ENCODE data around the gene BCCIP. TPM values are rescaled to one million over a fixed set of nuclear protein-coding genes. Genes with fewer than 3 reads are reported as not detected.

The BCCIP gene
- total and polyA plus RNA-seq, 2 of the 8 experiments (the other 6 are each of a cell fraction or from before 2014, with no cell fraction given): 33.9 to 120 TPM

- H3K79me2 ChIP-seq (ENCODE audit: control insufficient read depth in 1 of 2, insufficient read depth in 2 of 2, low read length in 2 of 2): peaks cover 26 to 42% of the 10 kb centered on the region in 2 experiments
- FAIRE-seq: no peak
These were observed 411 bp downstream of the BCCIP start for GRCh38 chr10:125823663-125824251.

More at GRCh38 chr10:125823663-125824251, 411 bp downstream of the BCCIP start:
- Histone ChIP-seq H4K8ac (ENCODE audit: extremely low read depth, insufficient read depth, low read length) (peak overlapping the region; percentile 69; the same call in 1 of the 2 replicates), H3K14ac (ENCODE audit: insufficient read length) (no peak overlapping the region), H2BK15ac (ENCODE audit: low read length) (no peak overlapping the region), H3K27me3 (replicated peaks in 1 of 4; ENCODE audit: control insufficient read depth in 3 of 4, extremely low read depth in 1 of 4, insufficient read depth in 3 of 4, low read length in 3 of 4) (no peaks in the 10 kb centered on the region), H3K36me3 (ENCODE audit: control insufficient read depth in 2 of 4, insufficient read depth in 4 of 4, low read length in 3 of 4) (peaks cover 11 to 29% (median 20%) of the 10 kb centered on the region in 4 experiments), H3K27ac (ENCODE audit: low read depth, low read length) (peak overlapping the region; percentile 100), H3K79me1 (ENCODE audit: low read depth, low read length) (peaks cover 2% of the 10 kb centered on the region; the same call in 1 of the 2 replicates), H3K4me2 (ENCODE audit: insufficient read depth in 1 of 2, low read depth in 2 of 2, low read length in 2 of 2) (peak overlapping the region; percentile 74 to 99), H2BK12ac (ENCODE audit: low read depth, low read length) (peak overlapping the region; percentile 100; the same call in 1 of the 2 replicates), H3K9ac (replicated peaks in 1 of 4; ENCODE audit: extremely low read depth in 1 of 4, low read depth in 3 of 4, low read length in 3 of 4) (peak overlapping the region; percentile 81 to 100 (median 98)), H2AFZ (ENCODE audit: low read length) (peak overlapping the region; percentile 100), H4K91ac (replicated peaks; ENCODE audit: insufficient read length, low read length) (no peak overlapping the region), H4K20me1 (replicated peaks in 1 of 2; ENCODE audit: control insufficient read depth in 1 of 2, insufficient read depth in 2 of 2, low read length in 2 of 2) (peaks cover 0 to 3% of the 10 kb centered on the region in 2 experiments), H2BK20ac (ENCODE audit: low read length) (no peak overlapping the region), H3K4ac (replicated peaks; ENCODE audit: insufficient read length, low read depth, low read length) (peak overlapping the region; percentile 11), H3K23me2 (ENCODE audit: low read depth, low read length) (no peaks in the 10 kb centered on the region; the same call in 1 of the 2 replicates), H2AK5ac (ENCODE audit: low read depth, low read length) (no peak overlapping the region), H3K4me1 (replicated peaks in 1 of 4; ENCODE audit: control insufficient read depth in 3 of 4, insufficient read depth in 4 of 4, low read length in 3 of 4) (peaks cover 0 to 2% (median 0%) of the 10 kb centered on the region in 4 experiments; a peak in 2 of 7 replicates), H2BK120ac (replicated peaks; ENCODE audit: low read depth, low read length) (no peak overlapping the region), H4K5ac (ENCODE audit: insufficient read length, low read depth, low read length) (peak overlapping the region; percentile 47), H2BK5ac (ENCODE audit: low read depth, low read length) (peak overlapping the region; percentile 100), H3K56ac (replicated peaks; ENCODE audit: insufficient read length, low read depth, low read length) (no peak overlapping the region), H3K18ac (ENCODE audit: extremely low read depth, low read length) (no peak overlapping the region), H3K23ac (ENCODE audit: insufficient read length) (no peak overlapping the region), H3K4me3 (ENCODE audit: extremely low read depth in 1 of 4, insufficient read depth in 2 of 4, low read depth in 3 of 4, low read length in 4 of 4) (peak overlapping the region; percentile 94 to 100 (median 97)), H3K9me3 (ENCODE audit: insufficient read depth in 2 of 2, low read depth in 1 of 2, low read length in 1 of 2) (no peaks in the 10 kb centered on the region)
- WGBS, 2 experiments (ENCODE audit: extremely low coverage in 1 of 2, insufficient coverage in 1 of 2, insufficient read length in 1 of 2, insufficient replicate concordance in 2 of 2, low coverage in 1 of 2, low lambda C conversion rate in 2 of 2, missing lambda C conversion rate in 1 of 2): 2% methylated on average over 20 of the region's 20 CpGs; no CpG with 5 or more reads in 1 of the 2 experiments
- CTCF ChIA-PET (ENCODE audit: partially characterized antibody): no interaction called here
- POLR2A ChIA-PET (ENCODE audit: partially characterized antibody): interaction anchor here (1.1 to 2.3 kb wide), 2 partner anchors 12 to 18 kb away, joined by 4 to 7 read pairs; no protein-coding TSS in a partner anchor
- no peak for DNase-seq (ENCODE audit: low read depth in 1 of 2, low spot score in 2 of 2)
- TF ChIP-seq KDM5A (IDR thresholded peaks at IDR 0.05; ENCODE audit: low read length) (peak; percentile 80; the same call in 1 of the 2 replicates), POLR2A (IDR thresholded peaks at IDR 0.05; ENCODE audit: control extremely low read depth in 1 of 2, low read depth in 2 of 2, low read length in 2 of 2) (no peak), USF2 (IDR thresholded peaks at IDR 0.05; ENCODE audit: low read length) (no peak), ASH2L (IDR thresholded peaks at IDR 0.05; ENCODE audit: low read length) (peak; percentile 60), SAP30 (IDR thresholded peaks at IDR 0.05; ENCODE audit: insufficient read depth, insufficient replicate concordance, low read length) (peak; percentile 54)

Data from H1 (cell line).